Chondrocyte (in vitro differentiated cells): ENCODE measurements around the gene YDJC. TPM values are rescaled to one million over a fixed set of nuclear protein-coding genes. Genes with fewer than 3 reads are reported as not detected.
A peak's percentile ranks its signal among the peaks of the same experiment; 100 is the strongest.

ENCODE experiments used
- DNase-seq: peaks from one replicate; pipeline ENCODE4 v3.0.0; 2021; ENCODE audit warnings: mixed read lengths, low spot score
- H3K27ac Mint-ChIP-seq: one replicate; pipeline ENCODE4 v1.8.0; 2021; ENCODE audit warnings: mild to moderate bottlenecking, moderate library complexity, mixed read lengths; ENCODE audit not compliant: unreplicated experiment
- H3K27me3 Mint-ChIP-seq: 2 replicates; pipeline ENCODE4 v1.8.0; 2021; ENCODE audit warnings: low read depth, mixed read lengths
- H3K36me3 Mint-ChIP-seq: 2 replicates; pipeline ENCODE4 v1.8.0; 2021; ENCODE audit warnings: low read depth, mixed read lengths
- H3K4me1 Mint-ChIP-seq: 2 replicates; pipeline ENCODE4 v1.8.0; 2021; ENCODE audit warnings: low read depth, mild to moderate bottlenecking, mixed read lengths
- H3K4me3 Mint-ChIP-seq: one replicate; pipeline ENCODE4 v1.8.0; 2021; ENCODE audit warnings: mild to moderate bottlenecking, moderate library complexity, mixed read lengths; ENCODE audit not compliant: unreplicated experiment
- H3K9me3 Mint-ChIP-seq: 2 replicates; pipeline ENCODE4 v1.8.0; 2021; ENCODE audit warnings: low read depth, mixed read lengths
- total RNA-seq: library from RNA; stranded (reverse); gene quantifications from 3 replicates; pipeline ENCODE4 v1.2.1, GENCODE V29; 2021
- TF ChIP-seq, protein P1 (sequence below): fragments of 200-600 bp; sonication (generic); IDR thresholded peaks from 2 replicates; pipeline ENCODE4 v1.5.0; 2021; ENCODE audit warnings: antibody characterized with exemption, mild to moderate bottlenecking, moderate library complexity

Gene YDJC
- total RNA-seq, 1 donor from 2014 or later: 14.6 TPM

DNA sequence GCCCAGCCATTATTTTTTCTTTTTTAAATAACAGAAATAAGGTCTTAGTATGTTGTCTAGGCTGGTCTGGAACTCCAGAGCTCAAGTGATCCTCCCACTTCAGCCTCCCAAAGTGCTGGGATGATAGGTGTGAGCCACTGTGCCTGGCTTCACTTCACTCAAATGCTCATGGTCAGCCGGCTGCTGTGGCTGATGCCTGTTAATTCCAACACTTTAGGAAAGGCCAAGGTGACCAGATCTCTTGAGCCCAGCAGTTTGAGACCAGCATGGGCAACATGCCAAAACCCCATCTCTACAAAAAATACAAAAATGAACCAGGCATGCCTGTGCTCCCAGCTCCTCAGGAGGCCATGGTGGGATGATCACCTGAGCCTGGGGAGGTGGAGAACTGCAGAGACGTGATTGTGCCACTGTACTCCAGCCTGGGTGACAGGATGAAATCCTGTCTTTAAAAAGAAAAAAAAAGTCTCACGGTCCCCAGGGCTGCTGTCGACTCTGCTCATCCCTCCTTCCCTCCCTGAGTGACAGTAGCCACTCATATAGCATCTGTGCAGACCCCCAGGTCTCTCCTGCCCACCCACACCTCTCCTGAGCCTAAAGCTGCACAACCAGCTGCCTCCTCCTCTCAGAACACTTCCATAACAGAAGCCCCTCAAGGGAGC lies 3.6 kb downstream of the YDJC start:
- H3K4me1 Mint-ChIP-seq: peaks cover 47% of the 10 kb centered on the region
- DNase-seq: no peak

DNA sequence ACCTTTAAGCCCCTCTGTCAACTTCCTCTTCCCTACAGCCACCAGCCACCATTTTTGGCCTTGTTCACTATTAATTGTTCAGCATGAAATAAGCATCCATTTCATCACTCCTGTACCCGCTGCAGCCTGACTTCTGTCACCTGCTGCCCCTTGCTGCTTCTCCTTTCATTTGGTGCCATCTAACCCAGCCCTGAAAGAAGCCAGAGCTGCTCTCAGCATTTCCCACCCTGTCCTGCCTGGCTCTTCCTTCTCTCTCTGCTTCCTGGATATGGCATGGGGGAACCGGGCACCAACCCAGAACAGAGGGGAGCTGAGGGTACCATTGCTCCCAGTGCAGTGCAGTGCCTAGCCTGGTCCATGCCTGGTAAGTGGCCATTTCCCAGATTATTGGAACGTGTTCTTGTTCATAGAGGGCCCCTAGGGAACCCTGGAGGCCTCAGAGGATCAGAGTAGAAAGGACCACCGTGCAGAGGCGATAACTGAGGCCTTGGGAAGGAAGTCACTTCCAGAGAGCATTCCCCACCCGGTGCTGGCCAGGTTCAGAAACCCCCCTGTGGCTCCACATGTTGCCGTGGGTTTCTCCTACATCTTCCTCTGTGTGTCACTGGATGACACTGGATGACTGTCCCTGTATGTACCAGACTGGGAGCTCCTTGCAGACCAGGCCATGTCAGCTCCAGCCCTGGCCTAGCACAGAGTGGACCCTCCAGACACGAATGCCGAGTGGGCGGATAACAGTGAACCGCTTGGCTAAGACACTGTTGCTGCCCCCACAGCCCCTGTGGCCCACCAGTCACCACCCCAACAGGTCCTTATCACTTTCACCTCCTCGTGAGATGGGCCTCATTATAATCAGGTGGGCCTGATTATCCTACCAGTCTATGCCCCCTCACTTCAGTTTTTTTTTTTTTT lies 4.7 kb downstream of the YDJC start:
- Mint-ChIP-seq H3K4me1 (peaks cover 57% of the 10 kb centered on the region), H3K9me3 (no peaks in the 10 kb centered on the region), H3K36me3 (peaks cover 2% of the 10 kb centered on the region), H3K27me3 (no peaks in the 10 kb centered on the region), H3K4me3 (no peak overlapping the region), H3K27ac (no peak overlapping the region)
- DNase-seq: no peak
- TF ChIP-seq, protein P1, sequence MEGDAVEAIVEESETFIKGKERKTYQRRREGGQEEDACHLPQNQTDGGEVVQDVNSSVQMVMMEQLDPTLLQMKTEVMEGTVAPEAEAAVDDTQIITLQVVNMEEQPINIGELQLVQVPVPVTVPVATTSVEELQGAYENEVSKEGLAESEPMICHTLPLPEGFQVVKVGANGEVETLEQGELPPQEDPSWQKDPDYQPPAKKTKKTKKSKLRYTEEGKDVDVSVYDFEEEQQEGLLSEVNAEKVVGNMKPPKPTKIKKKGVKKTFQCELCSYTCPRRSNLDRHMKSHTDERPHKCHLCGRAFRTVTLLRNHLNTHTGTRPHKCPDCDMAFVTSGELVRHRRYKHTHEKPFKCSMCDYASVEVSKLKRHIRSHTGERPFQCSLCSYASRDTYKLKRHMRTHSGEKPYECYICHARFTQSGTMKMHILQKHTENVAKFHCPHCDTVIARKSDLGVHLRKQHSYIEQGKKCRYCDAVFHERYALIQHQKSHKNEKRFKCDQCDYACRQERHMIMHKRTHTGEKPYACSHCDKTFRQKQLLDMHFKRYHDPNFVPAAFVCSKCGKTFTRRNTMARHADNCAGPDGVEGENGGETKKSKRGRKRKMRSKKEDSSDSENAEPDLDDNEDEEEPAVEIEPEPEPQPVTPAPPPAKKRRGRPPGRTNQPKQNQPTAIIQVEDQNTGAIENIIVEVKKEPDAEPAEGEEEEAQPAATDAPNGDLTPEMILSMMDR: no peak

More for the DNA sequence above, 3.6 kb downstream of the YDJC start:
- H3K27me3 Mint-ChIP-seq: no peaks in the 10 kb centered on the region
- TF ChIP-seq, protein P1: no peak
- H3K9me3 Mint-ChIP-seq: no peaks in the 10 kb centered on the region
- H3K27ac Mint-ChIP-seq: no peak overlapping the region
- H3K4me3 Mint-ChIP-seq: no peak overlapping the region
- peaks cover 2% of the 10 kb centered on the region for H3K36me3 Mint-ChIP-seq

DNA sequence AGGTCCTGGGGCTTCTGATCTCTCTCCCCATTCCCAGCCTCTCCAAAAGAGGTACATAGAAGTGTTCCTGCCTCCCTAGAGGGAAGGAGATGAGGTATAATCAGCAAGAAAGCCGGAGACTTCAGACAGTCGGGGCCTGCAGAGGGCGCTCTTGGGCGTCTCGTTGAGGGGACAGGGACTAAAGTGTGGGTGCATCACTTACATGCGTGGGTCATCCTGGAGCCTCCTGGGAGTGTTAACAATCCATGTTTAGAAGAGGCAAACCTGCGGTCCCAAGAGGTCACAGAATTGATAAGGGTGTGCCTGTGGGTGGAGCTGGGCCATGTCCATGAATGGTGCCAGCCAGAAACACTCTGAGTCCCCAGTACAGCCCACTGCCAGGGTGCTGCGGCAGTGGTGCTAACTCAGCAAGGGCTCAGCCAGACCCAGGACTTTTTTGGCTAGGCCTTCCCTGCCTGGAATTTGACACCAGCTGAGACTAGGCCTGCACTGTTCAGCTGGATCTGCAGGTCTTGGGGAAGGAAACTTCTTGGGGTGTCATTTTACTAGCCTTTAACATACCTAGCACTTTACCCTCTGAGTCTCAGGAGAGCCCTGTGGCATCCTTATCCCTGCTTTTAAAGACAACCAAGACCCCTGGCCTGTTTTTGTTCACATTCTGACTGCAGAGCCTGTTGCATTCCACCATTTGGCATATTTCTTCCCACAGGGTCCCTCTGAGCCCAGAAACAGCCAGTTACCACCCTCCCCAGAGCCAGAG lies 5.5 kb downstream of the YDJC start:
- Mint-ChIP-seq H3K9me3 (no peaks in the 10 kb centered on the region), H3K27me3 (no peaks in the 10 kb centered on the region), H3K4me3 (no peak overlapping the region), H3K27ac (peak overlapping the region; percentile 45), H3K4me1 (peaks cover 64% of the 10 kb centered on the region), H3K36me3 (peaks cover 2% of the 10 kb centered on the region)
- TF ChIP-seq, protein P1: peak; percentile 76
- DNase-seq: no peak

DNA sequence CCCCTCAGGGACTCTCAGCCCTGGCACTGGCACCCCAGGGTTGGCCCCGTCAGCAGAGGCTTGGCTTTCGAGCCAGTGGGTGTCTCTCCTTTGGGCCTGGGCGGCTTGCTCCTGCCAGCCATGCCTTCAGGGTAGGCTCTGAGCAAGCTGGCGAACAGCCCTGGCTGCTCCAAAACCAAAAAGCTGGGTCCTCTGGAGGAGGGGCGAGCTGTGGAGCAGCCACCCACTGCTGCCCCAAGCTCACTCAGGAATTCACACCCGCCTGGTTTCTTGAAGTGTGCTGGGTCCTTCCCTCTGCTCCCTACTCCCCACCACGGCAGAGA lies 6.2 kb downstream of the YDJC start:
- TF ChIP-seq, protein P1: no peak
- Mint-ChIP-seq H3K4me3 (no peak overlapping the region), H3K27ac (no peak overlapping the region), H3K9me3 (no peaks in the 10 kb centered on the region), H3K36me3 (peaks cover 2% of the 10 kb centered on the region), H3K27me3 (no peaks in the 10 kb centered on the region), H3K4me1 (peaks cover 65% of the 10 kb centered on the region)
- DNase-seq: no peak
